PFSK-1 (cell line): ENCODE data around the gene NMD3.

Experiments
- POLR2AphosphoS5 ChIP-seq: IDR thresholded peaks from 2 replicates; pipeline ENCODE4 v1.6.1; 2012; ENCODE audit warnings: low read depth, mild to moderate bottlenecking, control low read depth, low read length, moderate library complexity
- REST ChIP-seq, 2 experiments: IDR thresholded peaks; 2 replicates each; pipeline versions ENCODE4 v1.6.1 to v1.8.0; 2011 to 2012; ENCODE audit warnings: low read depth in 2 of 2, low read length in 2 of 2, control low read depth in 1 of 2, inconsistent platforms in 1 of 2, mild to moderate bottlenecking in 1 of 2, moderate library complexity in 1 of 2; ENCODE audit not compliant: insufficient read depth in 1 of 2
- SIN3A ChIP-seq: IDR thresholded peaks from 2 replicates; pipeline ENCODE4 v1.6.1; 2012; ENCODE audit warnings: mild to moderate bottlenecking, low read length, moderate library complexity, borderline replicate concordance; ENCODE audit not compliant: insufficient read depth
- TAF1 ChIP-seq: IDR thresholded peaks from 2 replicates; pipeline ENCODE4 v1.6.1; 2012; ENCODE audit warnings: low read length, control low read depth, borderline replicate concordance; ENCODE audit not compliant: insufficient read depth

GRCh38 chr3:161251716-161252115, 30.6 kb downstream of the NMD3 start:
- no peak for TF ChIP-seq POLR2AphosphoS5
- no peak for TF ChIP-seq REST (IDR thresholded peaks at IDR 0.05; ENCODE audit: insufficient read depth in 1 of 2, low read depth in 2 of 2, low read length in 2 of 2)
- TF ChIP-seq SIN3A, result no peak
- no peak for TF ChIP-seq TAF1
